Activated CD4-positive, alpha-beta T cell treated with anti-CD3 and anti-CD28 coated beads, Interleukin-2, amount 50 U/mL, for 48 hours (primary cell): ENCODE measurements around the gene TGFBR3.
"Not testable (repeated sequence)": the region's sequence is repeated elsewhere in the genome, so short reads cannot be mapped to it uniquely, and the experiment has no call there.

Experiments
- DNase-seq, 2 experiments: peaks; one replicate each; pipeline ENCODE4 v3.0.0-alpha.2; 2020

The TGFBR3 gene

DNA sequence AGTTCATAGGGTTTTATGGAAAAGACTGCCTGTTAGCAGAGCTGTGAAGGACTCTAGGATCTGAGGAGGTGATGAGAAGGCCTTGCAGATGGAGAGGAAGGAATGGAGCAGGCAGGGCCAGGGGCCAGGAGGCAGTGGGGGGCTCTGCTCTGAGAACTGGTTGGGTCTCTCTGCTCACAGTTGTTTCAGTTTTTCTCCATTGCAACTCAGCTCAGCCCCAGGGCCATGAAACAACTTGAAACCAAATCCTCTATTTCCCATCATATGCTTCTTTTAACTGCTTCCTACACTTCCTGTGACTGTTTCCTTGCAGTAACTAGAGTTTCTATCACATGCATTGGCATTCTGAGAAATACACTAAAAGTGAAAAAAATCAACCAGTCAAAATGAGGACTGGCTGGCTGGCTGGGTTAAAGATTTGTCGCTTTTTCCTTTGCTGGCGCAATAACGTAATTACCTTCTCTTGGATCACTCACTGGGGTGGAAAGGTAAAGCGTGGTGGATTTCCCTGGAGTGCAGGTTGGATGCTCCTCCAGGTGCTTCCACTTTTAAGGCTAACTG, 213.3 kb downstream of the TGFBR3 start:
- DNase-seq = peak in 1 of 2 experiments; percentile 44

DNA sequence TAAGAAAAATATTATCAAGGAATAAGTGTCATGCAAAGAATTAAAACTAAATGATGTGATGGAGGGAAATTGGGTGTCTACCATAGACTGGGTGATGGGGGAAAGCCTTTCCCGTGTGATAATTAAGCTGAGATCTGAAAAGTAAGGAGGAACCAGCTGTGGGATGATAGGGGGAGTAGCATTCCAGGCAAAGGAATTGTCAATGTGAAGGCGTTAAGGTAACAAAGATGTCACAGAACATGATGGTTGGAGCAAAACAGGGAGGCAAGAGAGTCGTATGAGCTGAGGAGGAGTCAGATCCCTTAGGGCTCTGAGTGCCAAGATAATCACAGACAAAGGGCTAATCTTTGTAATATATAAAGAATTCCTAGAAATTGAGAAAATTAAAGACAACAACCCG, 215.2 kb downstream of the TGFBR3 start:
- DNase-seq = no peak

- no peak for DNase-seq
Observed at GRCh38 chr1:91669584-91670350, 216.2 kb downstream of the TGFBR3 start.

- not testable (repeated sequence) for DNase-seq
Observed at GRCh38 chr1:91666651-91667050, 219.3 kb downstream of the TGFBR3 start.

- no peak for DNase-seq
Observed at GRCh38 chr1:91661121-91661520, 224.8 kb downstream of the TGFBR3 start.

DNA sequence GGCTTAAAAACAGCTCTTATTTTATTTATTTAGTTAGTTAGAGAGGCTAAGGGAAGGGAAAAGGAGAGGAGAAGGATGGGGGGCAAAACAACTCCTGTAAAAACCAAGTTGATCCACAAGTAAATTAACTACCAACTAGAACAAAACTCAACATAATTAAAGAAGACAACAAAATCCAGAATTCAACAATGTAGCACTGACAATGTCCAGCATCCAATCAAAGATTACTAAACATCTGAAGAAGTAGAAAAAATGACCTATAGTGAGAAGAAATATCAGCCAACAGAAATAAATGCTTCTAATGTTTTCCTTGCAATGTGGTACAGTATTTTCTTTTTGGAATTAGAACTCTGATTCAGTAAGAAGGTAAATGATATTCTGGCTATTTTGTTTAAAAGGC, 225.2 kb downstream of the TGFBR3 start:
- DNase-seq = no peak

GRCh38 chr1:91655912-91656449, 230.0 kb downstream of the TGFBR3 start:
- no peak for DNase-seq

GRCh38 chr1:91653183-91653582, 232.8 kb downstream of the TGFBR3 start:
- DNase-seq = no peak

GRCh38 chr1:91651661-91652071, 234.3 kb downstream of the TGFBR3 start:
- no peak for DNase-seq

DNA sequence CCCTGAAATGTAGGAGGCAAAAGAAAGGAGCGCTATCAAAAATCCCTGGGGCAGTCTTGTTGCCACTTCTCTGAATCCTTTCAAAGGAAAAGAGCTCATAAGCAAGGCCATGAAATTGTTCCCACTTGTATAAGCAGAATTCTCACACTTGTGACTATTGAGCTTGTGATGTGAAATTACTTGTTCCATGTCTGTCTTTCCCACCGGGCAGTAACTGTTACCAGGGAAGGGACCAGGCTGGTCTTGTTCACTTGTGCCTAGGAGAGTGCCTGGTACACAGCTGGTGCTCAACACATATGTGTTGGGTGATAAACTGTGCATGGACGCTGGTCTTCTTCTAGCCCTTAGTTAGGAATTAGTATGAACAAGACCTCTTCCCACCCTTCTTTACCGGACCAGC, 234.7 kb downstream of the TGFBR3 start:
- DNase-seq = no peak

- DNase-seq = no peak
Observed at GRCh38 chr1:91650764-91651163, 235.2 kb downstream of the TGFBR3 start.

DNA sequence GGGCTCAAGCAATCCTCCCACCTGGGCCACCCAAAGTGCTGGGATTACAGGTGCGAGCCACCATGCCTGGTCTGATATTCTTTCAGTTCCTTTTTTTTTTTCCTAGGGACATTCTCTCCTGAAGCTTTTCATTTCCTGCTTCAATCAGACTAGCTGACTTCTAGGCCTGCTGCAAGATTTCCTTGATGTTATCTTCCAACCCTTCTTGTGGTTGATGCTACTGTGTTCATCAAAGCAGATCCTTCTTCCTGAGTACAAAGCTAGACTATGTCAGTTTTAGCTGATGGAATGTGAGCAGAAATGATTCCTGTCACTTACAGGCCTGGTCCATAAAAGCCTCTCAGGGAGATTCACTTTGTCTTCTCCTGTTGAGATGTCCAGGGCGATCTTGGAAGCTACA, 238.9 kb downstream of the TGFBR3 start:
- no peak for DNase-seq

DNA sequence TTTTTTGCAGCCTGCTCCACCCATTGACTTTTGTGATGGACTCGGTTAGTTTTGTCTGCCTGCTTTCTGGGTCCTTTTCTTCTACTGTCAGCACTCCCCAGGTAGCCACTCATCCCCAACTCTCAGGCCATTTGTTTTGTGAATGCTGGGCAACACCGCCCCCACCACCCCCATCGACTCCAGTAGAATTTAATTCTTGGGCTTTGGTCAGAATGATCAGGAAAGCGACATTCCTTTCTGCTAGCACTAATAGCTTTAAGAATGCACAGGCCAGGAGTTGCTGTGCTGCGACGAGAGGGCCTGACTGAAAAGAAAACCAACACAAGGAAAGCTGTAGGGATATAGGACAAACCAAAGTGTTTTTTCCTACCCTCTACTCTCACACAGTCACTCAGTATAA, 240.9 kb downstream of the TGFBR3 start:
- DNase-seq = no peak

DNA sequence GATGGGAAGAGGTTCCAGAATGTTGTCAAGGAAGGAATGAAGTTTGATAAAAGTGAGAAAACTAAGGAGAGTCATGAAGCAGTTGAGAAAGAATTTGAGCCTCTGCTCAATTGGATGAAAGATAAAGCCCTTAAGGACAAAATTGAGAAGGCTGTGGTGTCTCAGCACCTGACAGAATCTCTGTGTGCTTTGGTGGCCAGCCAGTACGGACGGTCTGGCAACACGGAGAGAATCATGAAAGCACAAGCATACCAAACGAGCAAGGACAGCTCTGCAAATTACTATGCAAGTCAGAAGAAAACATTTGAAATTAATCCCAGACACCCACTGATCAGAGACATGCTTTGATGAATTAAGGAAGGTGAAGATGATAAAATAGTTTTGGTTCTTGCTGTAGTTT, 242.5 kb downstream of the TGFBR3 start:
- DNase-seq = no peak

GRCh38 chr1:91640877-91641526, 244.9 kb downstream of the TGFBR3 start:
- DNase-seq = no peak

GRCh38 chr1:91637539-91637994, 248.4 kb downstream of the TGFBR3 start:
- no peak for DNase-seq

DNA sequence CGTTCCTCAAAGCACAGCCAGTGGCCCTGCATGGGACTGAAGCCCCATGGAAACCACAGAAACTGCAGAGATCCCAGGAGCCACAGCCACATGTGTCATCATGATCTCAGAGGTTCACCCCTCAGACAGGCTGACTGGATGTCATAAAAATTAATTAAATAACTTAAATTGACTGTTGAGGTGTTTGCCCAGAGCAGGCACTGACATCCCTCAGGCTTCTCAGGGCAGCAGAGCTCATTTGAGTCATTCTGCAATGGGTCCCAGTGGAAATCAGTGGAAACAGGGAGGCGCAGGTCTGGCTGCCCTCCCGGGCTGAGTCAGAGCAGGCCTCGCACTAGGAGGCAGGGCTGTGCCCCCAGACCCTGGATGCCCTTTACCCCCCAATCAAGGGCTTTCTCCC, 250.2 kb downstream of the TGFBR3 start:
- DNase-seq = no peak

- no peak for DNase-seq
Observed at GRCh38 chr1:91633438-91633837, 252.5 kb downstream of the TGFBR3 start.

- no peak for DNase-seq
Observed at GRCh38 chr1:91631718-91632330, 254.1 kb downstream of the TGFBR3 start.

DNA sequence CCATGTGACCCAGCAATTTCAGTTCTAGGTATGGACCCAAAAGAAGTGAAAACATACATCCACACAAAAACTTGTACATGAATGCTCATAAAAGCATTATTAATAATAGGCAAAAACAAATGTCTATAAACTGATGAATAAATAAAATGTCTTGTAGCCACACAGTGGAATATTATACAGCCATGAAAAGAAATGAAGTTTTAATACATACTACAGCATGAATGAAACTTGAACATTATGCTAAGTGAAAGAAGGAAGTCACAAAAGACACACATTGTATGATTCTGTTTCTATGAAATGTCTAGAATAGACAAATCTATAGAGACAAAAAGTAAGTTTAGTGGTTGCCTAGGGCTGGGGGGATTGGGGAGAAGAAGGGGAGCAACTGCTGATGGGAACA, 255.1 kb downstream of the TGFBR3 start:
- DNase-seq = no peak
